Germinal center (tissue), 1 donor: ENCODE measurements around the gene MDM1.
A peak's percentile ranks its signal among the peaks of the same experiment; 100 is the strongest.

Experiments
- DNase-seq: peaks from one replicate; pipeline ENCODE4 v3.0.0; 2012; ENCODE audit warnings: mixed read lengths, low spot score

Gene MDM1

DNA sequence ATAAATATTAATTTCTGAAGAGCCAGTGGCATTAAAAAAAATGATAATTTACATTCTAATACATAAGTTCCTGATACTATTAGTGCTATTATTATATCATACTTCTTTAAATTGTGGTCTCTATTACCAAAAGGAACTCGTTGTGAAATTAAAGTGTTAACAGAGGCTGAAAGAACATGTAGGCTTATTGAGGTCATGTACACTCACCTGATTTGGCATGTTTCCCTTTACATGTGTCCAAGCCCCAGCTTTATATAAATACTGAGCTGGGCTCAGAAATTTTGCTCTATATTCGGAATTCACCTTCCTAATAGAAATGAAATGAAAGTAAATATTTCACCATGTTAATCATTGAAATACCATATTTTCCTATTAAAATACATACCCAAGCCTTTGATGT lies 11.0 kb downstream of the MDM1 start:
- no peak for DNase-seq

DNA sequence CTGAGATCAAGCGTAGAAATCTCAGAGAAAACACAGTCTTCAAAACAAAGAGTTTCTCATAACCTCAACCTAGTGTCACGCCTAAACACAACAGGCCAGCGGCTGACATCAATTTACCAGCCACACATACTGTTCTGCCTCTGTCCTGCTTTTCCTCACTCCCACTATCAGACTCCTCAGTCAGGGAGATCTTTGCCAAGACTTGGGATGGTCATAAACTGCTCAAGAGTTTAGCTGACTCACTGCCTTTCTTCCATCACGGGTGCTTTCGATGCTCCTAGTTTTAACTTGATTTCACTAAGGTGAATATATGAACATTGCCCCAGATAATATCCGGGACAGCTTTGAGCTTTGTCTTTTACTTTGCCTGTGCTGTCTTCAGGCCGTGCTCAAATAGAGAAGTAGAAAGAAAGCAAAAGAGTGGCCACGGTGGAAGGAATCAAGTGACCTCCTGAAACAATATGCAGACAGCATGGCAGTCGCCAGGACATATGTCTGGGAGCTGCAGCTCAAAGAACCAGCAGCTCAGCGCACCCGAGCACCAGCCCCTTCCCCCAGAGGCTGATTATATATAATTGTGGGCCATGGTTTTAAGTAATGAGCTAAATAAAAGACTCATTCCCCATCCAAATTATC lies 12.1 kb downstream of the MDM1 start:
- DNase-seq = no peak

DNA sequence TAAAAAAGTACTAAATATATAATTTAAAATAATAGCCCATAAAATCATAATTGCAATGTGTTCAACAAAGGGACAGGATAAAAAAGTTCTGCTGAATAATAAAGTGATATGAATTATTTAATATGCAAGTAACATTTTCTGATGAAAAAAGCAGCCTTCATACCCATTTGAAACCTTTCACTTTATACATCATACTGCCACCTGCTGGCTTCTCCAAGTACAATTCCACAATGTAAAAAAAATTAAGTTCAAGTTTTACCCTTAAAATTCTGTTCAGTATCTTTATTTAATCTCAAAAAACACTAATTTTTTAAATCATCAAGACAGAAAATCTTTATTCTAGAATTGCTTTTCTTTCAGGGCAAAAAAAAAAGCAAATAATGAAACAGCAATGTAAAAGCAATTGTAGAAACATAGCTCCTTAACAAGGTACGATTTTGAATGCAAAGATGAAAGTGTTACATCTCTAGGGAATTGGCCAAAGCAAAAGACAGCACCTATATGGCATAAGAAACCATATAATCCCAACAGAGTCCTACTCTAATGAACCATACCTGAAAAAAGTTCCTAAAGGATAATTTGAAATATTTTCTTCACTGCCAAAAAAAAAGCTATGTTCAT lies 15.0 kb downstream of the MDM1 start:
- peak; percentile 37 for DNase-seq

DNA sequence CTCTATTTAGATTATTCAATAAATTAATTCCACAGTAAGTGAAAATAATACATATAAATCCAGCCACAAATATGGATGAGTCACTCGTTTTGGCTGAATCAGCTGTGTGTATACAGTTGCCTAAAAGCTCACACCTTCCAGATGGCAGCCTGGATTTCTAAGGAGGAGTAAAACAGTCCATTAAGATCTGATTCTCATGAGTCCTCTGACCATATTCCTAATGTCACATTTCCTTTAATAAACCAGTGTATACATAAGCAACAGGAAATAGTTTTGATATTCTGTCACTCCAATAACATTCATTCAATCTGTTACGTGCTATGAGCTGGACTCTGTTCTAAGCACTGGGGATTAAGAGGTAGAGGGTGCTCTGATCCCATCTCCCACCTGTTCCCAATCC lies 21.8 kb downstream of the MDM1 start:
- DNase-seq = no peak

DNA sequence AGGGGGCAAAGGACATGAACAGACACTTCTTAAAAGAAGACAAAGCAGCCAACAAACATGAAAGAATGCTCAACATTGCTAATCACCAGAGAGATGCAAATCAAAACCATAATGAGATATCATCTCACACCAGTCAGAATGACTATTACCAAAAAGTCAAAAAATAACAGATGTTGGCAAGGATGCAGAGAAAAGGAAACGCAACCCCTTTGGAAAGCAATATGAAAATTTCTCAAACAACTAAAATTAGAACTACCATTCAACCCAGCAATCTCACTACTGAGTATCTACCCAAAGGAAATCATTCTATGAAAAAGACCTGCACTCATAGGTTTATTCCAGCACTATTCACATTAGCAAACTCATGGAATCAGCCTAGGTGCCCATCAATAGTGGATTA lies 25.6 kb downstream of the MDM1 start:
- no peak for DNase-seq

DNA sequence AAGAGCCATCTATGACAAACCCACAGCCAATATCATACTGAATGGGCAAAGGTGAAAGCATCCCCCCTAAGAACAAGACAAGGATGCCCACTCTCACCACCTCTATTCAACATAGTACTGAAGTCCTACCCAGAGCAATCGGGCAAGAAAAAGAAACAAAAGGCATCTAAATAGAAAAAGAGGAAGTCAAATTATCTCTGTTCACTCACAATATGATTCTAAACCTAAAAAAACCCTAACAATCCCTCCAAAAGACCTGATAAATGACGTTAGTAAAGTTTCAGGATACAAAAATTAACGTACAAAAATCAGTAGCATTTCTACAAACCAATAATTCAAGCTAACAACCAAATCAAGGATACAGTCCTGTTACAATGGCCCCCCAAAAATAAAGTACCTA lies 26.9 kb downstream of the MDM1 start:
- no peak for DNase-seq

DNA sequence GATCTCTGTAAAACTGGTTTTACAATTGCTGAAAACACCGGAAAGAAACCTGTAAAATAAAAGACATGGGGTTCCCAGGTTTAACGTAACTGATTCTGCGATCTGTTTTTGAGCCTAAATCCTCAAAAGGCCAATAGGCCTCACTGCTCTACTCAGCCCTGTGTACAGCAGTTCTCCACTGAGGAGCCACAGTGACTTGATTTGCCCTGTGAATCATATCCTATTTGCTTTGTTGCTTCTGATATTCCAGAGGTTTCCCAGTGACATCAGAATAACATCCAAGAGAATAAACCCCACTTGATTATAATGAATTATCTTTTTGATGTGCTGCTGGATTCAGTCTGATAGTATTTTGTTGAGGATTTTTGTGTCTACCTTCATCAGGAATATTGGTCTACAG lies 27.5 kb downstream of the MDM1 start:
- no peak for DNase-seq

DNA sequence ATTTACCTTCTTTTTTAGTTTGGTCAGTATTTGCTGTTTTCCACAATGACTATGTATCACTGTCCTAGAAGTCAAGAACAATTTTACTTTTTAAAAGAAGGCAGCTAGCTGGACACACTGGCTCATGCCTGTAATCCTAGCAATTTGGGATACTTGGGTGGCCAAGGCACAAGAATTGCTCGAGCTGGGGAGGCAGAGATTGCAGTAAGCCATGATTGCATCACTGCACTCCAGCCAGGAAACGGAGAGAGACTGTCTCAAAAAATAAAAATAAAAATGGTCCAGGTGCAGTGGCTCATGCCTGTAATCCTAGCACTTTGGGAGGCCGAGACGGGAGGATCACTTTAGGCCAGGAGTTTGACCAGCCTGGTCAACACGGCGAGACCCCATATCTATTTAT lies 28.3 kb downstream of the MDM1 start:
- no peak for DNase-seq

DNA sequence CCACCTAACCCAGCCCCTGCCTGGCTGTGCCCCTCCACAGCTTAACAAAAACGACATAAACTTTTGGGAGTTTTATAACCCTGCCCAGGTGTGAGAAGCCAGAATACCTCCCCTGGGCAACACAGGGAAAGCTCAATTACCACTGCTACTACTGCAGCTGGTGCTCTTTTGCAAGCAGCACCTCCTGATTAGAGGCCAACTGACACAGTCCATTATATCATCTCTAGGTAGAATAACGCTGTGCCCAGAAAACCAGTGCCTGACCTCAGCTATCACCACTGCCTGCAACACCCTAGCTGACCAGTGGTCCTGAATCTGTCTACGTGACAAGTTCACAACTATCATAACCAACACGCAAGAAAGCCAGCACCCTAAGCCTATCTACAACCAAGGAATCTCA lies 34.2 kb downstream of the MDM1 start:
- no peak for DNase-seq

DNA sequence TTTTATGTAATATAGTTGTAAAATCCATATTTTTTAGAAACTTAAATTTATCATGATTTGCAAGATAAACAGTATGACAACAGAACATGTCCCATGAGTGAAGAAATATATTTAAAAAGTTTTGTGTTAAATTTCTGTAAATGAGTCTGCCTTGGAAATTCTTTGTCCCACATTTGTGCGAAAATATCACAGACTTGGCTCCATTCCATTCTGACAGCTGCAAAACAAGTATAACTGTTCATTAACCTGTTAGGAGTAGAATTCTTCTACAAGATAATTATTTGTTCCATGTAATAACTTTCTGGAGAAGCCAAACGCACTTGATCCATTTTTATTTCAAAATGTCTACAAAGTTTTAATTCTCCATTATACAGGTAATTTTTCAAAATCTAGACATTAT lies 37.9 kb downstream of the MDM1 start:
- no peak for DNase-seq

DNA sequence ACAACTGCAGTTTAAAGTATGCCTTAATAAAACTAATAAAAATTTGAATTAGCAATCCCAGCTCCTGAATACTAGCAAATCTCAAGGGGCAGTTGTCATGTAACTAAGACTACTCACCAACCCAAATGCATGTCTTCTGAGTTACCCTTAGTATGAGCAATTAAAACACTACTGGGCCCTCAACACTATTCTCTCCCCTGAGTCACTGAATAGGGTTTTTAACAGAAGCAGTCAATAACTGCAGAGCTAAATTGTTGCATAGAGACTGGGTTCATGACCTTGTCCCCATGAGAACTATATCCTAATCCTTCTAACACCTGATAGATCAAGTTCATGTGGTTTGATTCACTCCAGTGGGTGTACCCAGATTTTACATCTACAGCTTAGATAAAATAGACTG lies 38.8 kb downstream of the MDM1 start:
- no peak for DNase-seq

DNA sequence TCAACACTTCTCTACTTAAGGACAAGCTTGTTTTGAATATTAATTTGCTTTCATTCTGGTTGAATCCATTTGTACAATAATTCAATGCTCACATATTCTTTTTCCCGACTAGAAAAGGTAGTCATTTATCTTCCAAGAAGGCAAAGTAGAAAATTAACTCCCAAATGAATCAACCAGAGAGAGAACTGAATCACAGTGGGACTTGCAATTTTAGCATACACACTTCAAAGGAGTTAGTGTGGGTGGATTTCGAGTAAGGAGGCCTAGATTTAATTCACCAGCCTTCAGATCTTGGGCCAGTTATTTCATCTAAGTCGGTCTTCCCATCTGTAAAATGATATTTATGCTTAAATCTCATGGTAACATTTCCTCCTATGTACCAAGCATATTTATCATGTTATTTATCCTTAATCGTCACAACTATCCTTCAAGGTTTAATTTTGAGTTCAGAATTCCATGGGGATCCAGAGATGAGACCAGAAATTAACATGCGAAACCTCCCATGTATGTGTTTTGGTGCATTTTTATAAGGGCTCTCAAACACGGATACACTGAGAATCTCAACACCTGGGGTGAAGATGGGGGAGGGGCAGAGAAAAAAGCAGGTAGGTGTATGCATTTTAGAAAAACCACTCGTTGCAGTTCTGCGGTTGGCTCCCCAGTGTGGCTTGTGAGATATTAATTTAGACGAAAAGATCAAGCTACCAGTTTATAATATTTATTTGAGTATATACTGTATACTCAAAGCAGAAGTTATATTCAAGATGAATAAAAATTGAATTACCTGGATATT lies 39.8 kb downstream of the MDM1 start:
- DNase-seq = no peak

DNA sequence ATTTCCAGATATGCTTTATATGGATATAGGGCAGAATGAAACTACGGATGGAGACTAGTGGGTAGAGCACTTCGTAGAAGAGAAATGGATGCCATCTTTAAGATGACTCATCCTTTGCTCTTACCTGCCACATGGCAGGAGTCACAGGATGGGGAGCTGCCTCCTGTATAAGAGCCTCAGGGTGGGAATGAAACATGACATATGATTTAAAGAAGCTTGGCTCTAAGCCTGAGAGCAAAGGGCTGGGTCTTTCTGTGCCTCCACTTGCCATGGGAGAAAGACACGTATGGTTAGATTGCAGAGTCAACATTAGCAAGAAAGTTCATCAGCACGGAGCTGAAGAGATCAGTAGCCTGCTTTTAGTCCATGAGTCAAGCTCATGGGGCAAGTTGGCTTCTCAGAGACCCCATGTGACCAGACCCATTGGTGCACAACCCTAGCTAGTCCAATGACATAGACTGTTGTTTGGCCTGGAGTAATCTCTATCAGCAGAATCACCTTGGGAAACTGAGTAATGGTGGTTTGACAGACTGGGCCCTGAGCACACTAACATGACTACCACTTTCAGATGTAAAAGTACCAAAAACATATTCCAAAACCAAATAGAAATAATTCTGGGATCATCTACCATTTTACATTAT lies 40.6 kb downstream of the MDM1 start:
- no peak for DNase-seq

DNA sequence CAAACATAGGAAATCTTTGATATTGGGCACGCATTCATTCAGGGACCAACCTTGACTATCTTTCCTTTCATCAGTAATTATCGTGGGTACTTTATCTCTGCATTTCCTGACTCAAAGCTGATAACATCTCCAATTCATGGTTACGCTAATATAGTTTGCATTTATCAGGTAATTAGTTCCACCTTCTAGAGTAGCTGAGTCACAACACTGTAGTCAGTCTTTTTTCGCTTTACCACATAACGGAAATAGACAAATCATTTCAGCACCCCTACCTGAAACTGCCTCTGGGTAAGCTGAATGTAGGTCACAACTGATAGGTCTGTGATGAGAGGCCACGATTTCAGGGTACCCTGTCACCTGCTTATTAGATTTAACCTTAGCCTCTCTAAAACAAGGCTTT lies 42.0 kb downstream of the MDM1 start:
- DNase-seq = no peak

DNA sequence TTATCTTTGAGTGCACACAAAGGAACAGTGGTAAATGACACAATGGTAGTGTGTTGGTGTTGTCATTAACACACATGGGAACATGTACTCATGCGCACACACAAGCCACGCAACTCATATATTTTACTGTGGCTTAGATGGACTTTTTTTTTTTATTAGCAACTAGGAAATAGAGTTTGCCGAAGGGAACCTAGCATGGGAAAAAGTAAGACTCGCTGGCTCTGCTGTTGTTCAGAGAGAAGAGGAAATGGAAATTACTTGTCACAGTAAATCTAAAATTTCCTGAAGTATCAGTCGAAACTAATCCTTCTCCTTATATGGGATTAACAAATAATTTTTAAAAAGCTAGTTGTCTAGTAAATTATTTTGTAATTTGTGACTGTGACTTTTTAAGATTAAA lies 45.1 kb downstream of the MDM1 start:
- no peak for DNase-seq

DNA sequence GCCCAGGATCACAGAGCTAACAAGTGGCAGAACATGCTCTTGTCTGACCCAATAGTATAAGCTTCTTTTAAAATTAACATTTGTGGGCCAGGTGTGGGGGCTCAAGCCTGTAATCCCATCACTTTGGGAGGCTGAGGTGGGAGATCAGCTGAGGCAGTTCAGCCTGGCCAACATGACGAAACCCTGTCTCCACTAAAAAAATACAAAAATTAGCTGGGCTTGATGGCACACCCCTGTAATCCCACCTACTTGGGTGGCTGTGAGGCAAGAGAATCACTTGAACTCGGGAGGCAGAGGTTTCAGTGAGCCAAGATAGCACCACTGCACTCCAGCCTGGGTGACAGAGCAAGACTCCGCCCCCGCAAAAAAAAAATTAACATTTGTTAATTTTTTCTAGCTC lies 45.8 kb downstream of the MDM1 start:
- no peak for DNase-seq

DNA sequence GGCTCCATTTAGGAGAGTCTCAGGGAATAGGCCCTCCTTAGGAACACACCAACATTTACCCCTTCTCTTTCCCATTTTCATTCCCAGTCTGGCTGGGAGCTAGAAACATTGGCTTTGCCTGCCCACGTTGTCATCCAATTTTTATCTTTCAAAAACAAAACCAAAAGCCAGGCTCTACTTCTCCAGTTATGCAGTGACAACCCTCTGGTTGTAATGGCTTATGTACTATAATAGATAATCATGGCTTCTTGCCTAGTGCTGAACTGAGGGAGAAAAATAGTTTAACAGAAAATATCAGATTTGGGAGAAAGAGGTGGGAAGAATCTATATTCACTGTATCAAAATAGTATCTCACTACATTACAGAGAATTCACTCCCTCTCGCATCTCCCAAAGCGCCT lies 46.6 kb downstream of the MDM1 start:
- no peak for DNase-seq

DNA sequence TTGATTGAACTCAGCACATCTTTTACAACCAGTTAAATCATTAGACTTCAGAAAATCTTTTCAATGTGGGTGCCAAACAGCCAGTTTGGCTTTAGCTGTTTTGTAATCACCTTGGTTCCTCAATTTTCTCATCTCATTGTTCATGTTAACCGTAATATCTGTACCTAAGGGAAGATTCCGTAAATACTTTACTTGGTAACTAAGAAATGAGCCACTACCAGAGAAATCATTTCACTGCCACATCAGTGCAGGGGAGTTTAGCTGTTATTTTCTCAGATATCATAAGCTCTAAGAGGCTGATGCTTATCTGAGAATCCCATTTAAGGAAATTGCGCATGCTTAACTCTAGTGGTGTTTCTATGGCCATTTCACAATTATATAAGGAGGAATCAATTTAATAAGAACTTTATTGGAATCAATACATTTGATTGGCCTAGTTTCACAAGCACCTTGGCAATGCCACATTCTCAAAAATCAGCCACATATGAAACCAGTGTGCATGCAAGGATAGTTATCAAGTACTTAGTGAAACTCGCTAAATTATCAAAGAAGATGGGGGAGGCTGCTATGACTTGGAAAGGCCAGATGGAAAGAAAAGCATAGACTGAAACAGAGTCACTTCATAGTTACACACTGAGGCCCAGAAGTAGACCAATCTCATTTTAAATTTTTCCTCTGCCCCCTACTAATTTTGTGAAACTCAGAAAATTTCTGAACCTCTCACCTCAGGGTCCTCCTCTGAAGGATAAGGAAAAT lies 50.7 kb downstream of the MDM1 start:
- no peak for DNase-seq

DNA sequence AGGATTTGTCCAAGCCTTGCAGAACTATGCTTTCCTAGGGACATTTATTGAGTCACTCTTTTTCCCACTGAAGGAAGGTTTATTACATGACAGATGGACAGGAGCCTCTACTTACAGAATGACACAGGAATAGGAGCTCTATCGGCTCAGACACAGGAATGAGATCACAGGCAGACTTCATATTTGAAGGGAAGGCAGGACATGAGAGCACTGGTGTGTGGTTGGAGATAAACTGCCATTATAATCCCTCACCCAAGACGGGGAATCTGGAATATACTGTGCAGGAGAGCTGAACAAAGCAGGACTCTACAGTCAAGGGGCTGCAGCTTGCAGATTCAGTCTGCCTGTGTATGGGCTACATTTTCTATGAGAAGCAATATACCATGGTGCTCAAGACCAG lies 51.9 kb downstream of the MDM1 start:
- no peak for DNase-seq

DNA sequence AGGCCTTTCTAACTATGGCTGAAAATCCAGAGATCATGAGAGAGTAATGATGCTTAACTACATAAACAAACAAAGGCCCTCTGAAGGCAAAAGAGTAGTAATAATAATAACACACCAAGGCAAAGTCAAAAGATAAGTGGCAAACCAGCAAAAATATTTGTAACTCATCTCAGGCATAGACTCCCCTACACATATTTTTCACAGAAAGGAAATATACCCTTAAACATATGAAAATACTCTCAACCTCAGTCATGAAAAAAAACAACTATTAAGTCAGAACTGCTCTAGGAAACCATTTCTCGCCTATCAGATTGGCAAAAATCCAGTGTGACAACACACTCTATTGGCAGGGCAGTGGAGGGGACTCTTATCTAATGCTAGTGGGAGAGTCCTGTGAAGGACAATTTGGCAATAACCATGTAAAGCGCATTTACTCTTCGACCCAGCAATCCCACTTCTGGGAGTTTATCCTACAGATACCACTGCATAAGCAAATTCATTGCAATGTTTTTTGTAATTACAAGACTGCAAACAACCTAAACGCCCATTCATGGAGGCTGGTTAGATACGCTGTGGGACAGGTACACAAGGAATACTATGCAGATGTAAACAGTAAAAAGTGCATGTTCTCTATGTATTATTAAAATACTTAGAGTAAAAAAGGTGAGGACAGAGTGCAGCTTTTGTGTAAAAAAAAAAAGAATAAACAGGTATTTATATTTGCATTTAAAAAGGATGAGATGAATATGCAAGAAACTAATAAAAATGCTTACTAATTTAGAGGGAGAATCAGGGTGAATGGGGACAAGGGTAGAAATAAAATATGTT lies 52.7 kb downstream of the MDM1 start:
- no peak for DNase-seq

DNA sequence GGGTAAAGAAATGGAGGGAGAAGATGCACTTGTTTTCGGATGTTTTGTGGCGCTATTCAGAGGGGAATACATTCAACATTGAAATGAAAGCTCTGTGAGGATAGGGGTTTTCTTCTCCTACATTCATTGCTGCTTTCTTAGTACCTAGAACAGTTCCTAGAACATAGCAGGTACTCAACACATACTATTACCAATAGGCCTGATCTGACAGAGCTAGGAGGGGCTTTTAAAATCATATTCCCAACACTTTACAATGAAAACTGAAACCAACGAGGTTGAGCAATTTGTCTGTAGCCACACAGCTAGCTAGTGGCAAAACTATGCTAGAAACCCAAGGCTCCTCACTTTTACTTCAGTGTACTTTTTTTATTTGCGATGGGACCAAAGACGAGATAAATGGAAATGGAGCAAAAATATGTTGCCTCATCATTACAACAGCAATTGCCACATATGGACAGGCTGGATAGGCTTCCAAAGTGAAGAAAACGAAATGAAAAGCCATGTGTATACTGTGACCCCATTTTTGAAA lies 55.7 kb downstream of the MDM1 start:
- DNase-seq = no peak
